Measurements from ENCODE around the gene WDR75.
"Not testable (repeated sequence)": the region's sequence is repeated elsewhere in the genome, so short reads cannot be mapped to it uniquely, and the experiment has no call there.

Gene WDR75

DNA sequence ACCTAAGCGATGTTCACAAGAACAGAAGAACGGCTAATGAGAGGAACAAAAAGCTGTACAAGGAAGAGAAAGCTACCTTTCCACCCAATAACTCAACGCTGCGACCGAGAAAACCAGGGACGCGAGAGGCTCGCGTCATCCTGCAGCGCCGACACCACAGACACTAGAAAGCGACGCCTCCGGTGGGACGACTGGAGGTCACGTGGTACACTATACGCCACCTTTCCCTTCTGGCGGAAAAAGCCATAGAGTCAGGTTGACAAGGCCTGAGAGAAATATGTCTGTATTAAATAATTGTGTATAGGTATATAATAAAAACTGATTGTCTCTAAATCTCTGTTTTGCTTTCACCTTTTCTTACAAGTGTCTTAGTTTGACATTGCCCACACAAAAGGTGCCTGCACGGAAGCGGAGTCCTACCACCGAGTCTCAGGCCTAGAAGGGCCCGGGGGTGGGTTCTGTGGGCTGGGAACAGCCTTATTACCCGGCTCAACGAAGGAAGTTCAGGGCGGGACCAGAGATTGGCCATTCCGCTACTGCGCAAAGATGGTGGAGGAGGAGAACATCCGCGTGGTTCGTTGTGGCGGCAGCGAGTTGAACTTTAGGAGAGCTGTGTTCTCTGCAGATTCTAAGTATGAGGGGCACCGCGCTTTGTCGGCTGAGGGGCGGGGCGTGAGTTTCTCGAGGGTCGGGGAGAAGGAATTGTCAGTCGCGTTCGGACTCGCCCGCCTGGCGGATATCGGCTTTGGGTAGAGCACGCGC, at the start of gene WDR75:
Gene WDR75 (plus strand): TSS at position 528 of the 762 bp plus-strand sequence. CDS start 19 bp downstream, at position 547.
- peak; percentile 86 to 87 for DNase-seq (ENCODE audit: low read depth in 2 of 2, low spot score in 1 of 2)

DNA sequence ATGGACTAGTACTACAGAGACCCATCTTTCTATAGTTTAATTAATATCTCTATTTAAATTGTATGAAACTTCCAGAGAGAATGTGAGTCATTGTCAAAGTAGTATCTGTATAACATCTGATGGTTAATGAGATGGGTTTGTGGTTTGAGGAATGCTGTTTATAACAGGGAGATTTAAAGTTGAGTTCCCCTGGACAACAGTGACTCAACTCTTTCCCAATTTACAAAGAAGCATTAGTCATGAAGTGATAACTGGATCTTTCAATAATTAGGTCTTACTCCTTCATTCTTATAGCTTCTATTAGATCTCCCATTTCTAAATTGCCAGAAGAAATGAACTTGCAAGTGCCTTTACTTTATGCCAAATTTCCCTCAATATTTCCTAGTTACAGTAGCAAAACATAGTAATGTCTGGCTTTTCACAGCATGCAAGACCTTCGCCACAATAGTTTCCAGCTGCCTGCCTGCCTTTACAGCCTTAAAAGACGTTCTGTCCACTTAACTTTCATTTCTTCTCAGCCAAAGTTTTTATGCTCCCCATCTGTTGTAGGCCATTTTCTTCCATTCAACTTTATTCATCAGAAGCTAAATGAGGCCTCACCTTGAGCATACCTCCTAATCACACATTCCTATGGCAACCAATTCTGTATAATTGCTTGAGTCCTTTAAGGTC, 47.7 kb upstream of the WDR75 start:
- DNase-seq (ENCODE audit: low read depth in 2 of 2, low spot score in 1 of 2), result no peak

DNA sequence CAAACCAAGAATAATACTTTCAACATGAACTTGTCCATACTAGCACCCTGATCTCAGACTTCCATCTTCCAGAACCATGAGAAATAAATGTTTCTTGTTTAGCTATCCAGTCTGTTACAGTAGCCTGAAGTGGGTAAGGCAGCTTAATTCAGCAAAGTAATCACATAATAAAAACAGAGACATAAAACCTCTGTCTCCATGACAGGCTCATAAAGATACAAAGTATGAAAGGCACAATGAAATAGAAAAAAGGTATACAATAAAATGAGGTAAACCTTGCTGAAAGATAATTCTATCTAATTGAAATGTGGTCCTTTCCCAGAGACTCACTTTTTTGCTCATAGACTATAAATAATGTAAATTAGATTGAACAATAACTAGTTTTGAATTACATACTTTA, 46.7 kb upstream of the WDR75 start:
- no peak for DNase-seq (ENCODE audit: low read depth in 2 of 2, low spot score in 1 of 2)

DNA sequence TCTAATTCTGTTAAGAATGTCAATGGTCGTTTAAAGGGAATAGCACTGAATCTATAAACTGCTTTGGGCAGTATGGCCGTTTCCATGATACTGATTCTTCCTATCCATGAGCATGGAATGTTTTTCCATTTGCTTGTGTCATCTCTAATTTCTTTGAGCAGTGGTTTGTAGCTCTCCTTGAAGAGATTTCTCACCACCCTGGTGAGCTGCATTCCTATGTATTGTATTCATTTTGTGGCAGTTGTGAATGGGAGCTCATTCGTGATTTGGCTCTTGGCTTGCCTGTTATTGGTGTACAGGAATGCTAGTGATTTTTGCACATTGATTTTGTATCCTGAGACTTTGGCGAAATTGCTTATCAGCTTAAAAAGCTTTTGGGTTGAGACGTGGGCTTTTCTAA, 38.3 kb upstream of the WDR75 start:
- DNase-seq (ENCODE audit: low read depth in 2 of 2, low spot score in 1 of 2), result no peak

DNA sequence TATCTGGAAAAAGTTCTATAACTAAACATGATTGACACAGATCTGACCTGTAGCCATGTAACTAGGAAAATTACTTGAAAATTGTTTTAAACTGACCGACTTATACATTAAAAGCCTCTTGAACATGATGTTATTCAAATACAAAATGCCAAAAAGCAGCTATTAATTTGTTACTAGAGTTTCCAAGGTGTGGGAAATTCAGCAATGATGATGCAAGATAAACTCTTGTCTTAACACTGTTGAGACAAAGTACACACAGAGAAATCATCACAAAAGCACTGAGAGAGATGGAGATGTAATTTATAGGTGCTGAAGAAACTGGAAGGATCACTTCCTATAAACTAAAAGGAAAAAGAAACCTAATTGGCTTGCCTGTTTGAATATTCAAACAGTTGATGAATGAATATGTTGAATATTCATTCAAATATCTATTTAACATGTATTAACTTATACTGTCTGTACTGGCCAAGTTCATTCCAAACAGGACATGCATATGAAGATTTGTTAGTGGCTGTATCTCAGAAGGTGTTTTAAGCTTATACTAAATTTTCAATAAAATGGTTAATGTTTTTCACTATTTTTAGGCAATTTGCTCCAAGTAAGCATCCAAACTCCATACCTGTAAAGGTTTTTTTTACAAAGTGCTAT, 34.6 kb upstream of the WDR75 start:
- no peak for DNase-seq (ENCODE audit: low read depth in 2 of 2, low spot score in 1 of 2)

DNA sequence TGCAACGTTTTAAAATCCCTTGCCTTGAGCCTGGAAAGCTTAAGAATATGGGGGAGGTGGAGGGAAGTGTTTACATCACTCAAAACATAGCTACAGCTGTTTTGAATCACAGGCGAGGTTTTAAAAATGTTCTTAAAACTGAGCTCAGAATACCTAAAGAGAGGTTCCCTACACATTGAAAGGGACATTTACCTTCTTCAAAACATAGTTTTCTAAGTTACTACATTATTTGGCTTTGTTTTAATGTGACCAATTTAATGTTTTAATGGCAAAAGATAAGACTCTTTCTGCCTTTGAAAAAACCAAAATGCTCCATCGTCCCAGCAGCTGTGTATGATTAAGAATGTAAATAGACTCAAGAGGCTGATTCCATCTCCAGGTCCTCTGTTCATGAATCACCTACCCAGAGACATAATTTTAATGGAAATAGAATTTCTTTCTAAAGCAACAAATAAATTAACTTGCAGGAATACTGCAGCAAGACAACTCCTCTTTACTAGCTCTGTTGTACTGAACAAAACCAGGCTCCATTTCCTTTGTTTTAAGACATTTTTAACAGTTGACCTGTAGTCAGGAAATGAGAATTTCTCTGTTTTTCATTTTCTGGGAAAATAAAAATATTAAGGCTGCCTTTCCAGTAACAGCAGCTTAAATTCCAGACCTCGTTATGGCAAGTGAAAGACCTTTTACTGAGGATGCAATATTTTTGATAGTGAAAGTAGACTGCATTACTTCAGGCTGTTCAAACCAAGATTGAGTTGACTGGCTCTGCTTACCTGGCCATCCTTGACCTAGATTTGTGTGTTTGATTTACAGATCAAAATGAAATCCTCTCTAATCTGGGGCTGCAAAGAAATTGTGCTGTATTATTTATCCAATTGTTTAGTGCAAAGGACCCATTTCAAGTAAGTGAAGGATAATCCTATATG, 33.7 kb upstream of the WDR75 start:
- DNase-seq (ENCODE audit: low read depth in 2 of 2, low spot score in 1 of 2), result no peak

DNA sequence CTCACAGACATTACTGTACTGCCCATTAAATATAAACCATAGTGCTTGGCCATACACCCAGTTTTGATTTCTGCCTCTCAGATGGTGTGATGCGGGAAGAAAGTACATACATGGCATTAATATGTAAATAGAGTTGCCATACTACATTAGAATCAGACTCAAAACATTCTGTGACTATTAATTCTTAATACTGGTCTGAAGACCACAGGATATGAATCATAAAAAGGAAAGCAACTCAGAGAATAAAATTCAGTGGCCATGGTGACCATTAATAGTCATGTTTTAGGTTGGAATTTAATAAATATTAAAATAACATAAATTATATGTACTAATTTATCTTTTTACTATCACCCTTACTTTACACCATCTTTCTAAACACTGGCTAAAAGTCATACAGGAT, 33.0 kb upstream of the WDR75 start:
- DNase-seq (ENCODE audit: low read depth in 2 of 2, low spot score in 1 of 2), result no peak

DNA sequence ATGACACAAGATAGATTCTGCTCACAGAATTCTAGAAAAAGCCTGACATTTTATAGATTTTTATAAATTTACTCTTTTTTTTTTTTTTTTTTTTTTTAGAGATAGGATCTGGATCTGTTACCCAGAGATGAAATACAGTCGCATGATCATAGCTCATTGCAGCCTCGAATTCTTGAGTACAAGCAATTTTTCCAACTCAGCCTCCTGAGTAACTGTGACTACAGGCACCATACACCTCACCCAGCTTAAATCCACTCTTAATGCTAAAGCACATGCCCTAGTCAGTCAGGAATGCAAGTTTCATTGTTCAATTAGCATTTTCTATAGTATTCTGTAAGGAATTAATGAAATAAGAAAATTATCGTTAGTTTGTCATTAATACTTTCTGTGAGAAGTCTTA, 32.1 kb upstream of the WDR75 start:
- no peak for DNase-seq (ENCODE audit: low read depth in 2 of 2, low spot score in 1 of 2)

DNA sequence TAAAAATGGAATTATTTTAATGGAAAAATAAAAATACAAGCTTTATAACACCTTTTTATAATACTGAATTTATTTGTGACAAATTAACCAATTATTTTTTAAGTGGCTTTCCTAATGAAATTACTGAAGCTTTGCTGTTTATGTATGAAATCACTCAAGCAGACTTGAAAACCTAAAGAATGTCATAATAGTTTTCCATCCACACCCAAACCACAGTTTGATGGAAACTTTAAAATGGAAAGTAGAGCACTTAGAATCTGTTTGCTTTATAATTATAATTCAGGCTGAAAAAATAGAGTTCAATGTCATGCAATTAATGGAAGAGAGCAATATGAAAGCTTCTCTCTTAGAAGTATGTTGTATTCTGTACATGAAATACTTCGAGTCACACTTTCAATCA, 31.6 kb upstream of the WDR75 start:
- DNase-seq (ENCODE audit: low read depth in 2 of 2, low spot score in 1 of 2), result no peak

DNA sequence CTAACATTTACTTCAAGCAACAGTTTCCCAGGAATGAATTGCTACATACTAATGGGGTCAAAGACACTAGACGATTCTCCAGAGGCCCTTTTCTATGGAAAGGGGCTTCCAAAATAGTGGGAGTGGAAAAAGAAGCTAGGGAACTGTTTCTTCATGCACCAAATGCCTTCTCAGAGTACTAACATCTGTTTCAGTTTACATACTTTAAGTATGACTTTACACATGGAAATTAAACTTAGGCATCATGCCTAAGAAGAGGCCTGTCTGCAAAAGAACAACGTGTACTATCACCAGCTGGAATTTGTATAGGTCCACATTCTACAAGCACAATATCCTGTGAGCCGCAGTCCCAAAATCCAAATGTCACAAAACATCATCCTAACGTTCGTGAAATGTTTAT, 29.4 kb upstream of the WDR75 start:
- no peak for DNase-seq (ENCODE audit: low read depth in 2 of 2, low spot score in 1 of 2)

DNA sequence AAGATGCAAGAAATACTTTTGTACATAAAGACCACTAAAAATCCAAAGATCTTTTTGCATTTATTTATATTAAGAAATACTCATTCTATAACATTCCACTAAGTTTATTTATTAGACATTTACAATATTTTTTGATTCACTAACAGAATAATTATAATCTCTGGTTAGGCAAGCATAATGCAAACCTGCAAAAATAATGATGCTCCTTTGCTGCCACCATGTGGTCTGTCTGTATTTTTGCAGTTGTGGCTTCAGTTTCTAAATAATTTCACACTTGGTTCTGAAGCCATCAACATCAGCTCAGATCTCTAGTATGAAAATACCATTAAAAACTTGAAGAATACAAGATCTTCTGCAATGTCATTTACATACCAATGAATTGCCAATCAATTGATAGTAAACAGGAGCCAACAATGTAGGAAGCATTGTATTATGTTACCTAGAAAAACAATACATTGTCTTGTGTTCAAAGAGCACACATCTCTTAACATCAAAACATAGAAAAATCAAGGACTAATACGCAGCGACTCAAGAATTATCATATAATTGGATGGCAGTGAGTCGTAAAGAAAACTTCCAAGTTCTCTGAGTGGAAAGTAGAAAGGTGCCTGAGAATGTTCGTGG, 28.8 kb upstream of the WDR75 start:
- peak in 1 of 2 donors; percentile 19 for DNase-seq (ENCODE audit: low read depth in 2 of 2, low spot score in 1 of 2)

DNA sequence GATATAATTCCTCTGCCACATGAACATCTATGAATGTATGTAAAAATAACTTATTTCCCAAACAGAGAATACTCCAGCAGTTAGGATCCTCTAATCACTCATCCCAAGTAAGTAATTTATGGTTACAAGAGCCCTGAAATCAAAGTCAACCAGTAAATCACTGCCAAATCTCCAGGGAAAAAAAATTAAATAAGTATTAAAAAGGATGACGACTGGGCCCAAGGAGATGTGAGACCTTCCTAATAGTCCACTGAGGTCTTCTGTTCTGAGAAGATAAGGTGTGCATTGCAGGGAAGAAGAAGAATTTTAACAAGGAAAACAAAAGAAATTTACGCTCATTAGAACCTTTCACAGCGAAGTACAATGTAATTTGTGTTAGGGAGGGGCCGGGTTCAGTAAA, 28.0 kb upstream of the WDR75 start:
- no peak for DNase-seq (ENCODE audit: low read depth in 2 of 2, low spot score in 1 of 2)

DNA sequence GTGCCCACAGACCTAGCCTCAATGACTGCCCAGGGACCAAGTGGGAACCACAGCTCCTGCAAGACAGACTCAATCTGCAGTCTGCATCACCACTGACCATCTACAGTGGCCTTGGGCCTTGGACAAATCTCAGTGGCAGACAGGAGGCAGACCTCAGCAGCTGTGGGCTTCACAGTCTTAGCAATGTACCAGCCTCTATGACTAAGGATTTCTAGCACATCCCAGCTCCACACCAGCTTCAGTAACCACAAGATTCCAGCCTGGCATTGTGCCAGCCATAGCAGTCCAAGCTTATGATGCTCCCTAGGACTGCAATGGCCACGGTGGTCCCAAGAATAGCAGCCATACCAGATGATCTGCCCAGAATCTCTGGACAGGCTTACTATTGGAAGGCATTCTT, 19.6 kb upstream of the WDR75 start:
- no peak for DNase-seq (ENCODE audit: low read depth in 2 of 2, low spot score in 1 of 2)

DNA sequence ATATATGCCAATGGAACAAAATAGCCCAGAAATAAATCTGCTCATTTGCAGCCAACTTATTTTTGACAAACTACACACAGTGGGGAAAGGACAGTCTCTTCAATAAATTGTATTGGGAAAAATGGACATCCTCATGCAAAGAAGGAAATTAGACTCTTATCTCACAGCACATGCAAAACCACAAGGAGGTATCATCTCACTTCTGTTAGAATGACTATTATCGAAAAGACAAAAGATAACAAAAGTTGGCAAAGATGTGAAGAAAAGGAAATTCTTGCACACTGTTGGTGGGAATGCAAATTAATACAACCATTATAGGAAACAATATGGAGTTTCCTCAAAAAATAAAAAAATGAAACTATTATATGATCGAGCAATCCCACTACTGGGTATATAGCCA, 16.3 kb upstream of the WDR75 start:
- DNase-seq (ENCODE audit: low read depth in 2 of 2, low spot score in 1 of 2), result no peak

DNA sequence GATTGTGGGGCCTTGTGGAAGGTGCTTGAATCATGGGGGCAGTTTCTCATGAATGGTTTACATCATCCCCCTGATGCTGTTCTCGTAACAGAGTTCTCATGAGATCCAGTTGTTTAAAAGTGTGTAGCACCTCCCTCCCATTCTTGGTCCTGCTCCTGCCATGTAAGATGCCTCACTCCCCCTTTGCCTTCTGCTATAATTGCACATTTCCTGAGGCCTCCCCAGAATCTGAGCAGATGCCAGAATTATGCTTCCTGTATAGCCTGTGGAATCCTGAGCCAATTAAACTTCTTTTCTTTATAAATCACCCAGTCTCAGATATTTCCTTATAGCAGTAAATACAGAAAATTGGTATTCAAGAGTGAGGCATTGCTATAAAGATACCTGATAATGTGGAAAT, 15.6 kb upstream of the WDR75 start:
- no peak for DNase-seq (ENCODE audit: low read depth in 2 of 2, low spot score in 1 of 2)

DNA sequence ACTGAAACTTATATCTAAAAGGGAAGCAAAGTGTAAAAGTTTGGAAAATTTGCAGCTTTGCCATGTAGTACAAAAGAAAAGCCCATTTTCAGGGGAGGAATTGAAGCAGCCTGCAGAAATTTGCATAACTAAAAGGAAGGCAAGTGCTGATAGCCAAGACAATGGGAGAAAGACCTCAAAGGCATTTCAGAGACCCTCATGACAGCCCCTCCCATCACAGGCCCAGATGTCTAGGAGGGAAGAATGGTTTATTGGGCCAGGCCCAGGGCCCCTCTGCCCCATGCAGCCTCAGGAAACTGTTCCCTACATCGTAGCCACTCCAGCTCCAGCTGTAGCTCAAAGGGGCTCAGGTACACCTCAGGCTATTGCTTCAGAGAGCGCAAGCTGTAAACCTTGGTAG, 14.4 kb upstream of the WDR75 start:
- DNase-seq (ENCODE audit: low read depth in 2 of 2, low spot score in 1 of 2), result no peak

DNA sequence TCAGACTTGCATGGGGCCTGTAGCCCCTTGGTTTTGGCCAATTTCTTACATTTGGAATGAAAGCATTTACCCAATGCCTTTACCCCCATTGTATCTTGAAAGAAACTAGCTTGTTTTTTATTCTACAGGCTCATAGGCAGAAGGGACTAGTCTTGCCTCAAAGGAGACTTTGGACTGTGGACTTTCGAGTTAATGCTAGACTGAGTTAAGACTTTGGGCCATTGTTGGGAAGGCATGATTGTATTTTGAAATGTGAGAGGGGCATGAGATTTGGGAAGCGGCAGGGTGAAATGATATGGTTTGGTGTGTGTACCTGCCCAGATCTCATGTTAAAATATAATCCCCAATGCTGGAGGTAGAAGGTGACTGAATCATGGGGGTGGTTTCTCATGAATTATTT, 13.4 kb upstream of the WDR75 start:
- no peak for DNase-seq (ENCODE audit: low read depth in 2 of 2, low spot score in 1 of 2)

DNA sequence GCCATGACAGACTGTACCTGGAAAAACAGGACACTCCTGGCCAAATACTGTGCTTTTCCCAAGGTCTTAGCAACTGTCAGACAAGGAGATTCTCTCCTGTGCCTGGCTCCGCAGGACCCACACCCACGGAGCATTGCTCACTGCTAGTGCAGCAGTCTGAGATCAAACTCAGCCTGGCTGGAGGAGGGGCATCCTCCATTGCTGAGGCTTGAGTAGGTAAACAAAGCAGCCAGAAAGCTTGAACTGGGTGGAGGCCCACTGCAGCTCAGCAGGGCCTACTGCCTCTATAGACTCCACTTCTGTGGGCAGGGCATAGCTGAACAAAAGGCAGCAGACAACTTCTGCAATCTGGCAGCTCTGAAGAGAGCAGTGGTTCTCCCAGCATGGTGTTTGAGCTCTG, 10.8 kb upstream of the WDR75 start:
- DNase-seq (ENCODE audit: low read depth in 2 of 2, low spot score in 1 of 2), result not testable (repeated sequence)

DNA sequence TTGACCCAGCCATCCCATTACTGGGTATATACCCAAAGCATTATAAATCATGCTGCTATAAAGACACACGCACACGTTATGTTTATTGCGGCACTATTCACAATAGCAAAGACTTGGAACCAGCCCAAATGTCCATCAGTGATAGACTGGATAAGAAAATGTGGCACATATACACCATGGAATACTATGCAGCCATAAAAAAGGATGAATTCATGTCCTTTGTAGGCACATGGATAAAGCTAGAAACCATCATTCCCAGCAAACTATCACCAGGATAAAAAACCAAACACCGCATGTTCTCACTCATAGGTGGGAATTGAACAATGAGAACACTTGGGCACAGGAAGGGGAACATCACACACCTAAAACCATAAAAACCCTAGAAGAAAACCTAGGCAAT, 5.5 kb upstream of the WDR75 start:
- not testable (repeated sequence) for DNase-seq (ENCODE audit: low read depth in 2 of 2, low spot score in 1 of 2)

DNA sequence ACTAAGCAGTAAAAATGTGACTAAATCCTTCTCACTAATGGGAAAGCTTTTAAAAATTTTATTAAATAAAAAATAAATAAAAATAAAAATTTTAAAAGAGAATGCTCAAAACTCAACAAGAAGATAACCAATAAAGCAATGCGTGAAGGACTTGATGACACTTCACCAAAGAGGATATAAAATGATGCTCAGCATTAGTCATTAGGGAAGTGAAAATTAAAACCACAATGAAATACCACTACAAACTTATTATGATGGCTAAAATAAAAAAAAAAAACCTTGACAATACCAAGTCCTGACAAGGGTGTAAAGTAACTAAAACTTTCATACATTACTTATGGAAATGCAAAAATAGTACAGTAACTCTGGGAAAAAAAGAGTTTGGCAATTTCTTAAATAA, 3.3 kb upstream of the WDR75 start:
- no peak for DNase-seq (ENCODE audit: low read depth in 2 of 2, low spot score in 1 of 2)

DNA sequence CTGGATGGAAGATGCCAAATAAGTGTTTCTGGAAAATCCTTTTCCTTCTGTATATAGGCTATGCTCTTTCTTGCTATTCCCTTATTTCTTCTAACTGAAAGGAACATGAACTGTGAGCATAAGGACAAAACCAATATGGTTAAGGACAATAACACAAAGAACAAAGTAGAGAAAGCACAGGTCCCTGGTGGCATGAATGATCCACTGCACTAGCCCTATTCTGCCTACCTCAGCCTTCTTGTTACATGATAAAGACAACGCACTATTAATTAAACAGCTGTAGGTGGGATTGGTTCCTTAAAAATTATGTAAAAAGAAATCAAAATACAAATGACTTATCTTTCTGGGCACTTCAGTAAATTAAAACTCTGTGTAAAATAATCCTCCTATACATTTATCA, 1.9 kb upstream of the WDR75 start:
- DNase-seq (ENCODE audit: low read depth in 2 of 2, low spot score in 1 of 2), result no peak
